CD8-positive, alpha-beta memory T cell (primary cell): ENCODE measurements around the gene GPRIN1. TPM values are rescaled to one million over a fixed set of nuclear protein-coding genes. Genes with fewer than 3 reads are reported as not detected.

Experiments
- CTCF ChIA-PET: fragments of 350-600 bp; sonication (Branson Sonifier 250); formaldehyde crosslinking; loops from one replicate; lab custom pipeline; 2021; ENCODE audit warnings: antibody characterized with exemption; lab: Charles Lee
- POLR2A ChIA-PET: fragments of 350-600 bp; sonication (Branson Sonifier 250); formaldehyde crosslinking; loops from one replicate; lab custom pipeline; 2021; ENCODE audit warnings: antibody characterized with exemption; lab: Charles Lee
- DNase-seq, 5 donors: peaks; one replicate each; pipeline versions ENCODE4 v3.0.0 to v3.0.0-alpha.2; 2020 to 2022; ENCODE audit warnings: mixed read lengths in 1 of 5
- H3K27ac ChIP-seq: one replicate; pipeline ENCODE4 v1.7.0; 2013; ENCODE audit warnings: low read depth, mild to moderate bottlenecking, low read length, moderate library complexity
- H3K27me3 ChIP-seq: 2 replicates; pipeline ENCODE4 v1.7.0; 2013; ENCODE audit warnings: low read length, mild to moderate bottlenecking; ENCODE audit not compliant: insufficient read depth, poor library complexity, severe bottlenecking
- H3K36me3 ChIP-seq: 2 replicates; pipeline ENCODE4 v1.7.0; 2013; ENCODE audit warnings: mild to moderate bottlenecking, low read length, moderate library complexity; ENCODE audit not compliant: insufficient read depth
- H3K4me1 ChIP-seq: 2 replicates; pipeline ENCODE4 v1.7.0; 2013; ENCODE audit warnings: mild to moderate bottlenecking, low read length, moderate library complexity; ENCODE audit not compliant: insufficient read depth
- H3K4me3 ChIP-seq: 2 replicates; pipeline ENCODE4 v1.7.0; 2013; ENCODE audit warnings: mild to moderate bottlenecking, low read length
- H3K9me3 ChIP-seq: 2 replicates; pipeline ENCODE4 v1.7.0; 2013; ENCODE audit warnings: mild to moderate bottlenecking, low read length
- H3K27ac Mint-ChIP-seq, 8 donors: one replicate each; pipeline ENCODE4 v1.8.0; 2020 to 2021; ENCODE audit warnings: mixed read lengths in 8 of 8, mild to moderate bottlenecking in 6 of 8, inconsistent platforms in 3 of 8, moderate library complexity in 3 of 8
- H3K27me3 Mint-ChIP-seq, 2 donors: one replicate each; pipeline ENCODE4 v1.8.0; 2020 to 2021; ENCODE audit warnings: mixed read lengths in 2 of 2, mild to moderate bottlenecking in 1 of 2, moderate library complexity in 1 of 2
- H3K36me3 Mint-ChIP-seq, 3 donors: one replicate each; pipeline ENCODE4 v1.8.0; 2020 to 2021; ENCODE audit warnings: mixed read lengths in 3 of 3, inconsistent platforms in 1 of 3, mild to moderate bottlenecking in 1 of 3
- H3K4me1 Mint-ChIP-seq, 3 donors: one replicate each; pipeline ENCODE4 v1.8.0; 2020 to 2021; ENCODE audit warnings: mixed read lengths in 3 of 3, inconsistent platforms in 1 of 3, mild to moderate bottlenecking in 1 of 3
- H3K4me3 Mint-ChIP-seq, 7 donors: one replicate each; pipeline ENCODE4 v1.8.0; 2020 to 2021; ENCODE audit warnings: mixed read lengths in 7 of 7, mild to moderate bottlenecking in 6 of 7, moderate library complexity in 4 of 7, inconsistent platforms in 2 of 7
- H3K9me3 Mint-ChIP-seq, 5 donors: one replicate each; pipeline ENCODE4 v1.8.0; 2020 to 2022; ENCODE audit warnings: mixed read lengths in 5 of 5, mild to moderate bottlenecking in 3 of 5, moderate library complexity in 2 of 5, inconsistent platforms in 1 of 5
- polyA plus RNA-seq: library from polyadenylated mRNA; unstranded; fragments of 300-500 nt; fragmentation: Illumina TruSeq; gene quantifications from one replicate; pipeline ENCODE4 v1.2.3, GENCODE V29; 2021
- total RNA-seq, 2 experiments: library from RNA; stranded (reverse); gene quantifications; one replicate each; pipeline ENCODE4 v1.2.3, GENCODE V29; 2021

Gene GPRIN1
- total and polyA plus RNA-seq, 3 experiments from 2014 or later, result 0.43 to 2.7 (median 2.3) TPM

GRCh38 chr5:176647030-176647842, 37.3 kb upstream of the GPRIN1 start, which contains the start of gene TSPAN17:
TSPAN17 (plus strand) TSS chr5:176647484; CDS start chr5:176647616, 132 bp downstream.
- Mint-ChIP-seq H3K4me3 (peak within 1 kb of the TSS; percentile 74 to 92 (median 90)), H3K9me3 (no peaks in the 10 kb centered on the region), H3K36me3 (peaks cover 0 to 2% (median 0%) of the 10 kb centered on the region in 3 donors), H3K27ac (peak within 1 kb of the TSS; percentile 82 to 95 (median 90)), H3K4me1 (peaks cover 48 to 59% (median 53%) of the 10 kb centered on the region in 3 donors), H3K27me3 (no peaks in the 10 kb centered on the region)
- ChIA-PET CTCF (interaction anchor here (0.6 to 9.2 kb wide), 9 partner anchors 11 to 1573 kb away, joined by 3 to 108 read pairs (median 3); partner anchors contain the start of genes EIF4E1B, KIAA1191 and SNCB), POLR2A (interaction anchor here (0.6 to 1.3 kb wide), 7 partner anchors 13 to 485 kb away, joined by 3 to 8 read pairs (median 3); partner anchors contain the start of genes KIAA1191 and RNF44)
- Histone ChIP-seq H3K4me3 (peak within 1 kb of the TSS; percentile 83), H3K4me1 (peaks cover 47% of the 10 kb centered on the region), H3K36me3 (no peaks in the 10 kb centered on the region), H3K27me3 (no peaks in the 10 kb centered on the region), H3K27ac (peak within 1 kb of the TSS; percentile 69), H3K9me3 (no peaks in the 10 kb centered on the region)
- DNase-seq, result peak; percentile 92 to 99 (median 98)

GRCh38 chr5:176646707-176647029, 36.7 kb upstream of the GPRIN1 start:
- H3K9me3 ChIP-seq, result no peaks in the 10 kb centered on the region
- no peaks in the 10 kb centered on the region for H3K27me3 Mint-ChIP-seq
- H3K9me3 Mint-ChIP-seq, result no peaks in the 10 kb centered on the region
- DNase-seq, result no peak
- H3K36me3 Mint-ChIP-seq, result no peaks in the 10 kb centered on the region
- ChIA-PET CTCF (interaction anchor here (0.6 to 9.2 kb wide), 8 partner anchors 12 to 1574 kb away, joined by 3 to 108 read pairs (median 3); partner anchors contain the start of genes EIF4E1B, KIAA1191 and SNCB), POLR2A (interaction anchor here (0.6 to 1.3 kb wide), 5 partner anchors 13 to 285 kb away, joined by 3 to 8 read pairs (median 3); partner anchors contain the start of genes KIAA1191 and RNF44)
- peak overlapping the region; percentile 74 to 92 (median 90) for H3K4me3 Mint-ChIP-seq
- no peaks in the 10 kb centered on the region for H3K27me3 ChIP-seq
- H3K4me3 ChIP-seq, result peak overlapping the region; percentile 83
- H3K4me1 Mint-ChIP-seq, result peaks cover 42 to 54% (median 48%) of the 10 kb centered on the region in 3 donors
- no peaks in the 10 kb centered on the region for H3K36me3 ChIP-seq
- peak overlapping the region; percentile 82 to 95 (median 88) for H3K27ac Mint-ChIP-seq
- H3K27ac ChIP-seq, result peak overlapping the region; percentile 69
- H3K4me1 ChIP-seq, result peaks cover 44% of the 10 kb centered on the region

- POLR2A ChIA-PET, result interaction anchor here (0.6 to 1.3 kb wide), 3 partner anchors 15 to 115 kb away, joined by 3 to 8 read pairs (median 4); partner anchors contain the start of gene RNF44
- peaks cover 39 to 50% (median 44%) of the 10 kb centered on the region in 3 donors for H3K4me1 Mint-ChIP-seq
- H3K36me3 Mint-ChIP-seq, result no peaks in the 10 kb centered on the region
- H3K4me1 ChIP-seq, result peaks cover 42% of the 10 kb centered on the region
- peak overlapping the region; percentile 83 for H3K4me3 ChIP-seq
- H3K27ac ChIP-seq, result no peak overlapping the region
- peak overlapping the region; percentile 82 to 95 (median 88) for H3K27ac Mint-ChIP-seq
- CTCF ChIA-PET, result interaction anchor here (0.6 to 9.2 kb wide), 7 partner anchors 12 to 1574 kb away, joined by 3 to 108 read pairs (median 3); partner anchors contain the start of genes EIF4E1B, KIAA1191 and SNCB
- no peak for DNase-seq
- H3K36me3 ChIP-seq, result no peaks in the 10 kb centered on the region
- peak overlapping the region; percentile 74 to 92 (median 90) for H3K4me3 Mint-ChIP-seq
- no peaks in the 10 kb centered on the region for H3K27me3 ChIP-seq
- no peaks in the 10 kb centered on the region for H3K9me3 ChIP-seq
- H3K9me3 Mint-ChIP-seq, result no peaks in the 10 kb centered on the region
- no peaks in the 10 kb centered on the region for H3K27me3 Mint-ChIP-seq
Observed at GRCh38 chr5:176646049-176646706, 36.2 kb upstream of the GPRIN1 start.

GRCh38 chr5:176644878-176645670, 35.1 kb upstream of the GPRIN1 start:
- Mint-ChIP-seq H3K27me3 (no peaks in the 10 kb centered on the region), H3K27ac (peak overlapping the region in 2 of 8 donors; percentile 27 to 31), H3K36me3 (no peaks in the 10 kb centered on the region), H3K4me1 (peaks cover 28 to 39% (median 33%) of the 10 kb centered on the region in 3 donors), H3K4me3 (peak overlapping the region in 3 of 7 donors; percentile 20 to 81 (median 66)), H3K9me3 (no peaks in the 10 kb centered on the region)
- CTCF ChIA-PET, result interaction anchor here (9.2 kb wide), 1 partner anchor 13 kb away, joined by 108 read pairs; no protein-coding TSS in a partner anchor
- H3K4me1 ChIP-seq, result peaks cover 31% of the 10 kb centered on the region
- no peaks in the 10 kb centered on the region for H3K27me3 ChIP-seq
- no peaks in the 10 kb centered on the region for H3K9me3 ChIP-seq
- no peak overlapping the region for H3K27ac ChIP-seq
- H3K4me3 ChIP-seq, result no peak overlapping the region
- no peak for DNase-seq
- POLR2A ChIA-PET, result no interaction called here
- H3K36me3 ChIP-seq, result no peaks in the 10 kb centered on the region

- H3K4me3 ChIP-seq, result no peak overlapping the region
- Mint-ChIP-seq H3K4me1 (peaks cover 22 to 33% (median 26%) of the 10 kb centered on the region in 3 donors), H3K27ac (peak overlapping the region in 1 of 8 donors; percentile 31), H3K27me3 (no peaks in the 10 kb centered on the region), H3K9me3 (no peaks in the 10 kb centered on the region), H3K4me3 (peak overlapping the region in 2 of 7 donors; percentile 66 to 81), H3K36me3 (no peaks in the 10 kb centered on the region)
- H3K36me3 ChIP-seq, result no peaks in the 10 kb centered on the region
- H3K27ac ChIP-seq, result no peak overlapping the region
- CTCF ChIA-PET, result interaction anchor here (9.2 kb wide), 1 partner anchor 14 kb away, joined by 108 read pairs; no protein-coding TSS in a partner anchor
- H3K27me3 ChIP-seq, result no peaks in the 10 kb centered on the region
- no peaks in the 10 kb centered on the region for H3K9me3 ChIP-seq
- no peak for DNase-seq
- POLR2A ChIA-PET, result no interaction called here
- H3K4me1 ChIP-seq, result peaks cover 23% of the 10 kb centered on the region
Observed at GRCh38 chr5:176644294-176644693, 34.3 kb upstream of the GPRIN1 start.

- POLR2A ChIA-PET, result no interaction called here
- no peaks in the 10 kb centered on the region for H3K36me3 ChIP-seq
Observed at GRCh38 chr5:176643491-176644219, 33.7 kb upstream of the GPRIN1 start.

More at GRCh38 chr5:176643491-176644219, 33.7 kb upstream of the GPRIN1 start:
- H3K9me3 Mint-ChIP-seq, result no peaks in the 10 kb centered on the region
- H3K36me3 Mint-ChIP-seq, result no peaks in the 10 kb centered on the region
- DNase-seq, result no peak
- CTCF ChIA-PET, result interaction anchor here (9.2 kb wide), 1 partner anchor 15 kb away, joined by 108 read pairs; no protein-coding TSS in a partner anchor
- no peaks in the 10 kb centered on the region for H3K27me3 ChIP-seq
- H3K4me3 Mint-ChIP-seq, result no peak overlapping the region
- peaks cover 17 to 26% (median 20%) of the 10 kb centered on the region in 3 donors for H3K4me1 Mint-ChIP-seq
- no peak overlapping the region for H3K4me3 ChIP-seq
- H3K27me3 Mint-ChIP-seq, result no peaks in the 10 kb centered on the region
- no peak overlapping the region for H3K27ac Mint-ChIP-seq
- H3K27ac ChIP-seq, result no peak overlapping the region
- H3K4me1 ChIP-seq, result peaks cover 17% of the 10 kb centered on the region
- H3K9me3 ChIP-seq, result no peaks in the 10 kb centered on the region
